ENCODE data around the gene LRP8.

LRP8 gene

GRCh38 chr1:53307037-53307436, 20.8 kb downstream of the LRP8 start:
- Histone ChIP-seq H3K9ac (ENCODE audit: low read length) (no peak overlapping the region), H3K4me1 (ENCODE audit: low read length) (peaks cover 6% of the 10 kb centered on the region; the same call in 1 of the 2 replicates), H2AFZ (ENCODE audit: low read depth, low read length) (no peak overlapping the region), H3K9me3 (ENCODE audit: insufficient read depth, low read length) (no peaks in the 10 kb centered on the region), H3K4me2 (ENCODE audit: low read length) (no peak overlapping the region), H3K27me3 (ENCODE audit: low read depth, low read length) (no peaks in the 10 kb centered on the region), H4K20me1 (ENCODE audit: insufficient read depth, low read length) (peaks cover 22% of the 10 kb centered on the region), H3K4me3 (ENCODE audit: low read length) (no peak overlapping the region), H3K27ac (ENCODE audit: low read length) (no peak overlapping the region), H3K79me2 (ENCODE audit: low read length) (peaks cover 94% of the 10 kb centered on the region), H3K36me3 (replicated peaks; ENCODE audit: low read depth, low read length) (no peaks in the 10 kb centered on the region)
- no peak for TF ChIP-seq CTCF (IDR thresholded peaks at IDR 0.05; ENCODE audit: low read depth, low read length)
- no peak for TF ChIP-seq EZH2phosphoT487 (IDR thresholded peaks at IDR 0.05; ENCODE audit: low read depth)

GRCh38 chr1:53306168-53306567, 21.7 kb downstream of the LRP8 start:
- Histone ChIP-seq H3K4me2 (ENCODE audit: low read length) (no peak overlapping the region), H4K20me1 (ENCODE audit: insufficient read depth, low read length) (peaks cover 22% of the 10 kb centered on the region), H3K27ac (ENCODE audit: low read length) (no peak overlapping the region), H3K4me3 (ENCODE audit: low read length) (no peak overlapping the region), H3K9me3 (ENCODE audit: insufficient read depth, low read length) (no peaks in the 10 kb centered on the region), H2AFZ (ENCODE audit: low read depth, low read length) (no peak overlapping the region), H3K9ac (ENCODE audit: low read length) (no peak overlapping the region), H3K36me3 (replicated peaks; ENCODE audit: low read depth, low read length) (no peaks in the 10 kb centered on the region), H3K4me1 (ENCODE audit: low read length) (peaks cover 6% of the 10 kb centered on the region; the same call in 1 of the 2 replicates), H3K79me2 (ENCODE audit: low read length) (peaks cover 97% of the 10 kb centered on the region), H3K27me3 (ENCODE audit: low read depth, low read length) (no peaks in the 10 kb centered on the region)
- TF ChIP-seq EZH2phosphoT487 (IDR thresholded peaks at IDR 0.05; ENCODE audit: low read depth) (no peak), CTCF (IDR thresholded peaks at IDR 0.05; ENCODE audit: low read depth, low read length) (no peak)

- Histone ChIP-seq H3K9me3 (ENCODE audit: insufficient read depth, low read length) (no peaks in the 10 kb centered on the region), H3K79me2 (ENCODE audit: low read length) (peaks cover 97% of the 10 kb centered on the region), H3K4me3 (ENCODE audit: low read length) (no peak overlapping the region), H3K4me2 (ENCODE audit: low read length) (no peak overlapping the region), H3K9ac (ENCODE audit: low read length) (no peak overlapping the region), H3K36me3 (replicated peaks; ENCODE audit: low read depth, low read length) (no peaks in the 10 kb centered on the region), H3K27me3 (ENCODE audit: low read depth, low read length) (no peaks in the 10 kb centered on the region), H3K27ac (ENCODE audit: low read length) (no peak overlapping the region), H2AFZ (ENCODE audit: low read depth, low read length) (no peak overlapping the region), H3K4me1 (ENCODE audit: low read length) (peaks cover 6% of the 10 kb centered on the region; the same call in 1 of the 2 replicates), H4K20me1 (ENCODE audit: insufficient read depth, low read length) (peaks cover 22% of the 10 kb centered on the region)
- TF ChIP-seq CTCF (IDR thresholded peaks at IDR 0.05; ENCODE audit: low read depth, low read length) (no peak), EZH2phosphoT487 (IDR thresholded peaks at IDR 0.05; ENCODE audit: low read depth) (no peak)
These were observed 22.2 kb downstream of the LRP8 start for GRCh38 chr1:53305650-53306049.

- Histone ChIP-seq H4K20me1 (ENCODE audit: insufficient read depth, low read length) (peaks cover 24% of the 10 kb centered on the region), H3K36me3 (replicated peaks; ENCODE audit: low read depth, low read length) (no peaks in the 10 kb centered on the region), H3K4me1 (ENCODE audit: low read length) (peaks cover 6% of the 10 kb centered on the region; the same call in 1 of the 2 replicates), H3K79me2 (ENCODE audit: low read length) (peaks cover 97% of the 10 kb centered on the region), H3K9me3 (ENCODE audit: insufficient read depth, low read length) (no peaks in the 10 kb centered on the region), H3K27ac (ENCODE audit: low read length) (no peak overlapping the region), H2AFZ (ENCODE audit: low read depth, low read length) (no peak overlapping the region), H3K9ac (ENCODE audit: low read length) (no peak overlapping the region), H3K27me3 (ENCODE audit: low read depth, low read length) (no peaks in the 10 kb centered on the region), H3K4me2 (ENCODE audit: low read length) (no peak overlapping the region), H3K4me3 (ENCODE audit: low read length) (no peak overlapping the region)
- TF ChIP-seq CTCF (IDR thresholded peaks at IDR 0.05; ENCODE audit: low read depth, low read length): no peak
- TF ChIP-seq EZH2phosphoT487 (IDR thresholded peaks at IDR 0.05; ENCODE audit: low read depth): no peak
These were observed 23.3 kb downstream of the LRP8 start for GRCh38 chr1:53304527-53304926.
